Activated CD4-positive, CD25-positive, alpha-beta regulatory T cell (primary cell): ENCODE data around the gene BMP10.
"Not testable (repeated sequence)": the region's sequence is repeated elsewhere in the genome, so short reads cannot be mapped to it uniquely, and the experiment has no call there.

Experiments used
- DNase-seq, 4 experiments: peaks; one replicate each; lab custom pipeline; 2025; lab: John Stamatoyannopoulos, UW

The BMP10 gene

GRCh38 chr2:68871159-68871764 is at the start of gene BMP10:
Gene BMP10 (minus strand): TSS chr2:68871397. CDS start chr2:68871358, 39 bp downstream.
- no peak for DNase-seq

GRCh38 chr2:68920481-68921170 is 49.4 kb upstream of the BMP10 start:
- no peak for DNase-seq

- DNase-seq: no peak
Measured at GRCh38 chr2:68918497-68918896, 47.3 kb upstream of the BMP10 start.

GRCh38 chr2:68917034-68917718 is 46.0 kb upstream of the BMP10 start:
- no peak for DNase-seq

- no peak for DNase-seq
Measured at GRCh38 chr2:68916226-68916625, 45.0 kb upstream of the BMP10 start.

- DNase-seq: no peak
Measured at GRCh38 chr2:68915393-68915792, 44.2 kb upstream of the BMP10 start.

GRCh38 chr2:68913359-68913758 is 42.2 kb upstream of the BMP10 start:
- no peak for DNase-seq

- DNase-seq: no peak
Measured at GRCh38 chr2:68912732-68913131, 41.5 kb upstream of the BMP10 start.

GRCh38 chr2:68912111-68912510 is 40.9 kb upstream of the BMP10 start:
- no peak for DNase-seq

GRCh38 chr2:68911709-68912108 is 40.5 kb upstream of the BMP10 start:
- DNase-seq: no peak

- no peak for DNase-seq
Measured at GRCh38 chr2:68911246-68911645, 40.0 kb upstream of the BMP10 start.

- peak; percentile 33 to 68 (median 44) for DNase-seq
Measured at GRCh38 chr2:68909793-68910674, 38.8 kb upstream of the BMP10 start.

GRCh38 chr2:68908392-68908970 is 37.3 kb upstream of the BMP10 start:
- DNase-seq: peak; percentile 52 to 72 (median 62)

- DNase-seq: no peak
Measured at GRCh38 chr2:68907920-68908253, 36.7 kb upstream of the BMP10 start.

- DNase-seq: no peak
Measured at GRCh38 chr2:68907232-68907919, 36.2 kb upstream of the BMP10 start.

GRCh38 chr2:68906716-68907115 is 35.5 kb upstream of the BMP10 start:
- no peak for DNase-seq

- DNase-seq: no peak
Measured at GRCh38 chr2:68905116-68905515, 33.9 kb upstream of the BMP10 start.

GRCh38 chr2:68901561-68901960 is 30.4 kb upstream of the BMP10 start:
- no peak for DNase-seq

- DNase-seq: no peak
Measured at GRCh38 chr2:68901199-68901514, 30.0 kb upstream of the BMP10 start.

- no peak for DNase-seq
Measured at GRCh38 chr2:68900496-68901198, 29.4 kb upstream of the BMP10 start.

- not testable (repeated sequence) for DNase-seq
Measured at GRCh38 chr2:68895981-68896380, 24.8 kb upstream of the BMP10 start.
